Activated CD4-positive, alpha-beta T cell treated with anti-CD3 and anti-CD28 coated beads for 36 hours (primary cell): Measurements from ENCODE around the gene PEX16. TPM values are rescaled to one million over a fixed set of nuclear protein-coding genes. Genes with fewer than 3 reads are reported as not detected.

Experiments
- ATAC-seq: fragments of 200-7000 bp; cut with Tn5 transposase; one replicate; pipeline ENCODE4 v1.10.0; 2021; ENCODE audit warnings: mild to moderate bottlenecking, moderate library complexity
- CTCF ChIA-PET: fragments of 350-600 bp; sonication (Branson Sonifier 250); formaldehyde crosslinking; loops from one replicate; lab custom pipeline; 2021; ENCODE audit warnings: antibody characterized with exemption; lab: Charles Lee
- POLR2A ChIA-PET: fragments of 350-600 bp; sonication (Branson Sonifier 250); formaldehyde crosslinking; loops from one replicate; lab custom pipeline; 2021; ENCODE audit warnings: antibody characterized with exemption, inconsistent platforms; lab: Charles Lee
- DNase-seq: peaks from one replicate; pipeline ENCODE4 v3.0.0-alpha.2; 2020
- H3K27ac Mint-ChIP-seq: one replicate; pipeline ENCODE4 v1.8.0; 2021; ENCODE audit warnings: mixed read lengths
- H3K27me3 Mint-ChIP-seq: one replicate; pipeline ENCODE4 v1.8.0; 2021; ENCODE audit warnings: mixed read lengths
- H3K36me3 Mint-ChIP-seq: one replicate; pipeline ENCODE4 v1.8.0; 2021; ENCODE audit warnings: low read depth, mixed read lengths
- H3K4me1 Mint-ChIP-seq: one replicate; pipeline ENCODE4 v1.8.0; 2021; ENCODE audit warnings: mixed read lengths
- H3K4me3 Mint-ChIP-seq: one replicate; pipeline ENCODE4 v1.8.0; 2021; ENCODE audit warnings: mild to moderate bottlenecking, moderate library complexity, mixed read lengths
- H3K9me3 Mint-ChIP-seq: one replicate; pipeline ENCODE4 v1.8.0; 2021; ENCODE audit warnings: low read depth, mixed read lengths
- intact Hi-C, 2 experiments: fragments of 100-400 bp; cut with DNase I in 1 of 2; cut with micrococcal nuclease in 1 of 2; formaldehyde crosslinking; loops; one replicate each; pipeline versions ENCODE4 v1.14.2 to v1.15.1; 2022 to 2024; cut with DNase I, micrococcal nuclease
- total RNA-seq, 2 experiments: library from RNA; stranded (reverse); gene quantifications; one replicate each; pipeline ENCODE4 v1.2.3, GENCODE V29; 2021

PEX16 gene
- total RNA-seq, 2 experiments from 2014 or later = 28.1 to 33.4 TPM

DNA sequence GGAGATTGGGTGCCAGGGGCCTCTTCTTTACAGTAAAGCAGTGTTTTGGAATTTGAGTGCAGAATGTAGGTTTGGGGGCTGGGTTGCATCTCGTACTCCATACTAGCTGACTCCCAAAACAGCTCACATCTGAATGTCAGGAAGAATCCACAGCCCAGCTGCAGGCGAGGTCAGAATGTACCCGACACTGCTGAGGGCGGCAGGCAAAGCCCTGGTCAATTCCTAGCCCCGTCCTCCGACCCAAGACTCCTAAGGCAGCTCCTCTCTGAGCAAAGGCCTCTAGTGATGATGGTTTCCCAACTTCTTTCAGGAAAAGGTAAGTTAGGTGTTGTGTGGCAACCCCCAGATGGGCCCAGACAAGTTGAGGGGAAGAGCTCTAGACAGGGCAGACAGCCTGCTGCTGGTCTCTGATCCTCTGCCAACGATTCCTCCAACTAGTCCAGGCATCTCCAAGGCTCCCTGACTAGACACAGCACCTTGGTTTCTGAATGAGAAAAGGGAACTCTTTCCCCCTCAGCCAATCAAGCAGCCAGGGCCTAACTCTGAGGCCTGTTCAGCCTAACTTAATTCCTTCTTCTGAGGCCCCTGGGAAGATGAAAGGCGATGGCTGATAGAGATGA, 13.4 kb upstream of the PEX16 start:
- ATAC-seq (no peak), DNase-seq (no peak)
- no peak overlapping the region for H3K4me3 Mint-ChIP-seq
- no peak overlapping the region for H3K27ac Mint-ChIP-seq
- intact Hi-C loops = no loop called here
- peaks cover 18% of the 10 kb centered on the region for H3K4me1 Mint-ChIP-seq
- H3K36me3 Mint-ChIP-seq = peaks cover 3% of the 10 kb centered on the region
- no peaks in the 10 kb centered on the region for H3K9me3 Mint-ChIP-seq
- H3K27me3 Mint-ChIP-seq = no peaks in the 10 kb centered on the region
- ChIA-PET CTCF (interaction anchor here (1.0 to 1.2 kb wide), 3 partner anchors 10 to 76 kb away, joined by 3 read pairs; no protein-coding TSS in a partner anchor), POLR2A (no interaction called here)

DNA sequence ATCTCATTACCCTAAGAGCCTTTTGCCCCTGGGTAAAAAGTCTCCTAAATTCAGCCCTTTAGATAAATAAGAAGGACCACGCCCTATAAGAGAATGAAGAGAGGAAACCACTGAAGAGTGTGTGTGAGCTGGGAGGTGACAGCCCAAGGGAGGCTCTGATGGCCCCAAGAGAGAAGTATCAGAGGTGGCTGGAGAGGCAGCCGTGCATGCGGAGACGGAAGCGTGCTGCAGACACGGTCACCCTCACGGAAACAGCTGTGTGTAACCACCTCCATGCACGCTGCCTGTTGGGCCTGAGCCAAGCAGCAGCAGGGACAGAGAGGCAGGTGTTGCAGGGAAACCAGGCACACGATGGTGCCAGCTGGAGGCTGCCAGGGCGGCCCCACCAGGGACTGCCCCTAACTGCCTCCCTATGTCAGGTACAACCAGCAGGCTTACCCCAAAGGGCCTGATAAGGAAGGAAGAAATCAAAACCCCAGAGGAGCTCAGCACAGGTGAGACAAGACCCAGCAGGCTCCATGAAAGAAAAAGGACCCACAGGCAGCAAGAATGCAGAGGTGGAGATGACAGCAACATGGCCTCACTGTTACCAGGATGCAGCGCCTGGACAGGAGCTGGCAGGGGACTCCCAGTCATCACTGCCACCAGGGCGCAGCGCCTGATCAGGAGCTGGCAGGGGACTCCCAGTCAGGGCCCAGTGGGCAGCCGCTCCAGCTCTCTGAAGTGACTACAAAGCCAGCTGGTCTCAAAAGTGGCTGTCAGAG, 12.5 kb upstream of the PEX16 start:
- ChIA-PET POLR2A (interaction anchor here (0.6 kb wide), 1 partner anchor 137 kb away, joined by 4 read pairs; no protein-coding TSS in a partner anchor), CTCF (interaction anchor here (0.7 to 1.2 kb wide), 5 partner anchors 9 to 75 kb away, joined by 3 to 5 read pairs (median 3); no protein-coding TSS in a partner anchor)
- no peaks in the 10 kb centered on the region for H3K9me3 Mint-ChIP-seq
- no peaks in the 10 kb centered on the region for H3K27me3 Mint-ChIP-seq
- H3K27ac Mint-ChIP-seq = peak overlapping the region; percentile 59
- ATAC-seq (peak; percentile 59), DNase-seq (peak; percentile 50)
- no peak overlapping the region for H3K4me3 Mint-ChIP-seq
- peaks cover 3% of the 10 kb centered on the region for H3K36me3 Mint-ChIP-seq
- intact Hi-C loops = no loop called here
- peaks cover 18% of the 10 kb centered on the region for H3K4me1 Mint-ChIP-seq

GRCh38 chr11:45929486-45930030, 11.9 kb upstream of the PEX16 start:
- Mint-ChIP-seq H3K27me3 (no peaks in the 10 kb centered on the region), H3K9me3 (no peaks in the 10 kb centered on the region), H3K36me3 (peaks cover 3% of the 10 kb centered on the region), H3K4me1 (peaks cover 18% of the 10 kb centered on the region), H3K27ac (peak overlapping the region; percentile 59), H3K4me3 (no peak overlapping the region)
- ATAC-seq (peak; percentile 37), DNase-seq (no peak)
- POLR2A ChIA-PET = no interaction called here
- intact Hi-C loops = no loop called here
- CTCF ChIA-PET = interaction anchor here (0.7 to 1.0 kb wide), 2 partner anchors 12 to 57 kb away, joined by 3 to 5 read pairs; no protein-coding TSS in a partner anchor

- intact Hi-C loops = no loop called here
- ChIA-PET POLR2A (no interaction called here), CTCF (no interaction called here)
- DNase-seq = no peak
- Mint-ChIP-seq H3K4me1 (peaks cover 18% of the 10 kb centered on the region), H3K9me3 (no peaks in the 10 kb centered on the region), H3K27ac (no peak overlapping the region), H3K27me3 (peaks cover 4% of the 10 kb centered on the region), H3K4me3 (no peak overlapping the region), H3K36me3 (peaks cover 3% of the 10 kb centered on the region)
- ATAC-seq = no peak
Observed at GRCh38 chr11:45928535-45929215, 11.0 kb upstream of the PEX16 start.

- ChIA-PET CTCF (interaction anchor here (0.5 to 0.6 kb wide), 3 partner anchors 315 to 670 kb away, joined by 3 read pairs; no protein-coding TSS in a partner anchor), POLR2A (no interaction called here)
- ATAC-seq (no peak), DNase-seq (no peak)
- Mint-ChIP-seq H3K9me3 (no peaks in the 10 kb centered on the region), H3K27me3 (peaks cover 7% of the 10 kb centered on the region), H3K36me3 (no peaks in the 10 kb centered on the region), H3K4me3 (no peak overlapping the region), H3K4me1 (peaks cover 21% of the 10 kb centered on the region), H3K27ac (no peak overlapping the region)
- intact Hi-C loops = no loop called here
Observed at GRCh38 chr11:45927684-45928413, 10.2 kb upstream of the PEX16 start.

DNA sequence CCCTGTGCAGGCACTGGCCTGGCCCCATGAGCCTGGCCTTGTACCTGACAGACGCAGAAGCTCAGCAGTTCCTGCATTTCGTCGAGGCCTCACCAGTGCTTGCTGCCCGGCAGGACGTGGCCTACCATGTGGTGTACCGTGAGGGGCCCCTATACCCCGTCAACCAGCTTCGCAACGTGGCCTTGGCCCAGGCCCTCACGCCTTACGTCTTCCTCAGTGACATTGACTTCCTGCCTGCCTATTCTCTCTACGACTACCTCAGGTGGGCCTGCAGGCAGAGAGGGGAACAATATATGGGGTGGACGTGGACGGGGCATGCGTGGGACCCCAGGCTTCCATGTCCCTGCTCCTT, 9.6 kb upstream of the PEX16 start:
- Mint-ChIP-seq H3K27me3 (peaks cover 7% of the 10 kb centered on the region), H3K36me3 (no peaks in the 10 kb centered on the region), H3K4me1 (peaks cover 21% of the 10 kb centered on the region), H3K9me3 (no peaks in the 10 kb centered on the region), H3K4me3 (no peak overlapping the region), H3K27ac (no peak overlapping the region)
- ChIA-PET POLR2A (no interaction called here), CTCF (interaction anchor here (0.5 to 2.1 kb wide), 4 partner anchors 38 to 670 kb away, joined by 3 to 8 read pairs (median 3); no protein-coding TSS in a partner anchor)
- intact Hi-C loops = no loop called here
- DNase-seq (no peak), ATAC-seq (no peak)

GRCh38 chr11:45926536-45927331, 9.1 kb upstream of the PEX16 start:
- Mint-ChIP-seq H3K27ac (no peak overlapping the region), H3K4me1 (peaks cover 21% of the 10 kb centered on the region), H3K9me3 (no peaks in the 10 kb centered on the region), H3K27me3 (peaks cover 7% of the 10 kb centered on the region), H3K4me3 (no peak overlapping the region), H3K36me3 (no peaks in the 10 kb centered on the region)
- no peak for DNase-seq
- ATAC-seq = no peak
- CTCF ChIA-PET = interaction anchor here (0.6 to 2.1 kb wide), 3 partner anchors 39 to 610 kb away, joined by 3 to 8 read pairs (median 3); no protein-coding TSS in a partner anchor
- POLR2A ChIA-PET = no interaction called here
- intact Hi-C loops = no loop called here

GRCh38 chr11:45926001-45926401, 8.3 kb upstream of the PEX16 start:
- ChIA-PET POLR2A (no interaction called here), CTCF (interaction anchor here (2.1 kb wide), 1 partner anchor 40 kb away, joined by 8 read pairs; no protein-coding TSS in a partner anchor)
- Mint-ChIP-seq H3K27ac (no peak overlapping the region), H3K4me3 (no peak overlapping the region), H3K27me3 (peaks cover 10% of the 10 kb centered on the region), H3K9me3 (no peaks in the 10 kb centered on the region), H3K4me1 (peaks cover 20% of the 10 kb centered on the region), H3K36me3 (no peaks in the 10 kb centered on the region)
- intact Hi-C loops = no loop called here
- ATAC-seq (no peak), DNase-seq (no peak)

GRCh38 chr11:45925550-45925949, 7.9 kb upstream of the PEX16 start:
- H3K4me1 Mint-ChIP-seq = peaks cover 16% of the 10 kb centered on the region
- H3K4me3 Mint-ChIP-seq = no peak overlapping the region
- ChIA-PET CTCF (interaction anchor here (0.6 to 2.1 kb wide), 2 partner anchors 40 to 656 kb away, joined by 3 to 8 read pairs; no protein-coding TSS in a partner anchor), POLR2A (no interaction called here)
- H3K36me3 Mint-ChIP-seq = no peaks in the 10 kb centered on the region
- no peak overlapping the region for H3K27ac Mint-ChIP-seq
- DNase-seq (no peak), ATAC-seq (no peak)
- intact Hi-C loops = no loop called here
- H3K27me3 Mint-ChIP-seq = peaks cover 10% of the 10 kb centered on the region
- H3K9me3 Mint-ChIP-seq = no peaks in the 10 kb centered on the region

GRCh38 chr11:45924927-45925326, 7.2 kb upstream of the PEX16 start:
- H3K4me1 Mint-ChIP-seq = peaks cover 9% of the 10 kb centered on the region
- H3K36me3 Mint-ChIP-seq = no peaks in the 10 kb centered on the region
- H3K27ac Mint-ChIP-seq = no peak overlapping the region
- no peak overlapping the region for H3K4me3 Mint-ChIP-seq
- H3K27me3 Mint-ChIP-seq = peaks cover 10% of the 10 kb centered on the region
- H3K9me3 Mint-ChIP-seq = no peaks in the 10 kb centered on the region
- ChIA-PET CTCF (interaction anchor here (0.6 to 1.1 kb wide), 2 partner anchors 40 to 657 kb away, joined by 3 read pairs; no protein-coding TSS in a partner anchor), POLR2A (no interaction called here)
- ATAC-seq (no peak), DNase-seq (no peak)
- intact Hi-C loops = no loop called here
